ENCODE data around the gene PCDHB4. TPM values are rescaled to one million over a fixed set of nuclear protein-coding genes. Genes with fewer than 3 reads are reported as not detected.
"Not testable (repeated sequence)": the region's sequence is repeated elsewhere in the genome, so short reads cannot be mapped to it uniquely, and the experiment has no call there.

The PCDHB4 gene
- total and polyA plus RNA-seq, 2 donors (not counting 1 experiment from before 2014, with no cell fraction given) = not detected

DNA sequence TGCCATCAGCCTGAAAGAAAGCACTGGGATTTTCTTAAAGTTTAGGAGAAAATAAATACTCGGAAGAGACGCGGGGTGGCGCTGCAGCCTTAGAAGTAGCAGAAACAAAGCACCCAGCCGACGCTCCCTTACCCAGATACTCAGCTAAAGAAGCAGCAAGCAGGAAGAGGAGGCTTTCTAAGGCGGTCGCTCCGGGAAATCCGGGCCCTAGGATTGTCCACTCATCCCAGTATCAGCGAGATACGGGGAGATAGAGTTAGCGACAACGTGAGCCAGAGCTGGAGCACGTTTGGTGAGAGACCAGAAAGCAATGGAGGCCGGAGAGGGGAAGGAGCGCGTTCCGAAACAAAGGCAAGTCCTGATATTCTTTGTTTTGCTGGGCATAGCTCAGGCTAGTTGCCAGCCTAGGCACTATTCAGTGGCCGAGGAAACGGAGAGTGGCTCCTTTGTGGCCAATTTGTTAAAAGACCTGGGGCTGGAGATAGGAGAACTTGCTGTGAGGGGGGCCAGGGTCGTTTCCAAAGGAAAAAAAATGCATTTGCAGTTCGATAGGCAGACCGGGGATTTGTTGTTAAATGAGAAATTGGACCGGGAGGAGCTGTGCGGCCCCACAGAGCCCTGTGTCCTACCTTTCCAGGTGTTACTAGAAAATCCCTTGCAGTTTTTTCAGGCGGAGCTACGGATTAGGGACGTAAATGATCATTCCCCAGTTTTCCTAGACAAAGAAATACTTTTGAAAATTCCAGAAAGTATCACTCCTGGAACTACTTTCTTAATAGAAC, 26.9 kb upstream of the PCDHB4 start, which contains the start of gene PCDHB2:
Gene PCDHB2 (plus strand): TSS at position 135 of the 782 bp plus-strand sequence. CDS start 176 bp downstream, at position 311.
- Mint-ChIP-seq H3K4me1 (no peaks in the 10 kb centered on the region), H3K4me3 (no peak within 1 kb of the TSS), H3K9me3 (ENCODE audit: insufficient read depth) (peaks cover 5% of the 10 kb centered on the region), H3K27me3 (peaks cover 28% of the 10 kb centered on the region), H3K27ac (no peak within 1 kb of the TSS)
- ATAC-seq (ENCODE audit: low read depth) (no peak), DNase-seq (no peak)
- Histone ChIP-seq H3K79me2 (ENCODE audit: control insufficient read depth, insufficient read depth, low read length) (no peaks in the 10 kb centered on the region), H3K27ac (ENCODE audit: low read length in 2 of 2) (no peak within 1 kb of the TSS), H4K20me1 (ENCODE audit: control insufficient read depth, insufficient read depth, low read length, poor library complexity, severe bottlenecking) (no peaks in the 10 kb centered on the region), H2AFZ (ENCODE audit: insufficient read depth, low read depth, low read length, poor library complexity, severe bottlenecking) (no peak within 1 kb of the TSS), H3K9me3 (ENCODE audit: control extremely low read depth in 1 of 3, control insufficient read depth in 2 of 3, insufficient read depth in 1 of 3, low read length in 2 of 3) (peaks cover 1 to 15% (median 3%) of the 10 kb centered on the region in 3 donors), H3K36me3 (replicated peaks in 1 of 2; ENCODE audit: control extremely low read depth in 1 of 2, control insufficient read depth in 1 of 2, extremely low read depth in 1 of 2, insufficient read depth in 2 of 2, low read length in 1 of 2) (no peaks in the 10 kb centered on the region), H3K4me3 (ENCODE audit: control extremely low read depth in 1 of 5, extremely low read depth in 1 of 5, insufficient read depth in 1 of 5, low read depth in 2 of 5, low read length in 4 of 5) (no peak within 1 kb of the TSS), H3K9ac (ENCODE audit: low read length) (no peak within 1 kb of the TSS), H3K27me3 (replicated peaks in 1 of 4; ENCODE audit: control extremely low read depth in 1 of 4, control insufficient read depth in 3 of 4, insufficient read depth in 4 of 4, low read length in 3 of 4) (peaks cover 0 to 13% (median 5%) of the 10 kb centered on the region in 4 experiments), H3K4me1 (ENCODE audit: control insufficient read depth in 2 of 2, insufficient read depth in 2 of 2, low read length in 2 of 2) (no peaks in the 10 kb centered on the region), H3K4me2 (replicated peaks; ENCODE audit: low read depth, low read length, poor library complexity, severe bottlenecking) (no peak within 1 kb of the TSS)
- TF ChIP-seq, protein P1, sequence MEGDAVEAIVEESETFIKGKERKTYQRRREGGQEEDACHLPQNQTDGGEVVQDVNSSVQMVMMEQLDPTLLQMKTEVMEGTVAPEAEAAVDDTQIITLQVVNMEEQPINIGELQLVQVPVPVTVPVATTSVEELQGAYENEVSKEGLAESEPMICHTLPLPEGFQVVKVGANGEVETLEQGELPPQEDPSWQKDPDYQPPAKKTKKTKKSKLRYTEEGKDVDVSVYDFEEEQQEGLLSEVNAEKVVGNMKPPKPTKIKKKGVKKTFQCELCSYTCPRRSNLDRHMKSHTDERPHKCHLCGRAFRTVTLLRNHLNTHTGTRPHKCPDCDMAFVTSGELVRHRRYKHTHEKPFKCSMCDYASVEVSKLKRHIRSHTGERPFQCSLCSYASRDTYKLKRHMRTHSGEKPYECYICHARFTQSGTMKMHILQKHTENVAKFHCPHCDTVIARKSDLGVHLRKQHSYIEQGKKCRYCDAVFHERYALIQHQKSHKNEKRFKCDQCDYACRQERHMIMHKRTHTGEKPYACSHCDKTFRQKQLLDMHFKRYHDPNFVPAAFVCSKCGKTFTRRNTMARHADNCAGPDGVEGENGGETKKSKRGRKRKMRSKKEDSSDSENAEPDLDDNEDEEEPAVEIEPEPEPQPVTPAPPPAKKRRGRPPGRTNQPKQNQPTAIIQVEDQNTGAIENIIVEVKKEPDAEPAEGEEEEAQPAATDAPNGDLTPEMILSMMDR (IDR thresholded peaks at IDR 0.05) = no peak
- no peak for TF ChIP-seq EZH2 (IDR thresholded peaks at IDR 0.05; ENCODE audit: borderline replicate concordance, insufficient read depth, low read depth, low read length, poor library complexity, severe bottlenecking)
- ChIA-PET POLR2A (no interaction called here), CTCF (no interaction called here)
- 23% methylated on average over 29 of the region's 29 CpGs for WGBS (ENCODE audit: insufficient coverage)
- intact Hi-C loops (cut with micrococcal nuclease) = no loop called here

DNA sequence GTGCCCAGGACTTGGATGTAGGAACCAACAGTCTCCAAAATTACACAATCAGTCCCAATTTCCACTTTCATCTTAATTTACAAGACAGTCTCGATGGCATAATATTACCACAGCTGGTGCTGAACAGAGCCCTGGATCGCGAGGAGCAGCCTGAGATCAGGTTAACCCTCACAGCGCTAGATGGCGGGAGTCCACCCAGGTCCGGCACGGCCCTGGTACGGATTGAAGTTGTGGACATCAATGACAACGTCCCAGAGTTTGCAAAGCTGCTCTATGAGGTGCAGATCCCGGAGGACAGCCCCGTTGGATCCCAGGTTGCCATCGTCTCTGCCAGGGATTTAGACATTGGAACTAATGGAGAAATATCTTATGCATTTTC, 26.4 kb upstream of the PCDHB4 start:
- ChIA-PET POLR2A (no interaction called here), CTCF (no interaction called here)
- Histone ChIP-seq H3K9me3 (ENCODE audit: control extremely low read depth in 1 of 3, control insufficient read depth in 2 of 3, insufficient read depth in 1 of 3, low read length in 2 of 3) (peaks cover 1 to 16% (median 3%) of the 10 kb centered on the region in 3 donors), H3K79me2 (ENCODE audit: control insufficient read depth, insufficient read depth, low read length) (no peaks in the 10 kb centered on the region), H3K36me3 (replicated peaks in 1 of 2; ENCODE audit: control extremely low read depth in 1 of 2, control insufficient read depth in 1 of 2, extremely low read depth in 1 of 2, insufficient read depth in 2 of 2, low read length in 1 of 2) (no peaks in the 10 kb centered on the region), H4K20me1 (ENCODE audit: control insufficient read depth, insufficient read depth, low read length, poor library complexity, severe bottlenecking) (no peaks in the 10 kb centered on the region), H2AFZ (ENCODE audit: insufficient read depth, low read depth, low read length, poor library complexity, severe bottlenecking) (no peak overlapping the region), H3K4me1 (ENCODE audit: control insufficient read depth in 2 of 2, insufficient read depth in 2 of 2, low read length in 2 of 2) (no peaks in the 10 kb centered on the region), H3K4me3 (ENCODE audit: control extremely low read depth in 1 of 5, extremely low read depth in 1 of 5, insufficient read depth in 1 of 5, low read depth in 2 of 5, low read length in 4 of 5) (no peak overlapping the region), H3K27ac (ENCODE audit: low read length in 2 of 2) (no peak overlapping the region), H3K9ac (ENCODE audit: low read length) (no peak overlapping the region), H3K27me3 (replicated peaks in 1 of 4; ENCODE audit: control extremely low read depth in 1 of 4, control insufficient read depth in 3 of 4, insufficient read depth in 4 of 4, low read length in 3 of 4) (peaks cover 0 to 13% (median 6%) of the 10 kb centered on the region in 4 experiments), H3K4me2 (replicated peaks; ENCODE audit: low read depth, low read length, poor library complexity, severe bottlenecking) (no peak overlapping the region)
- Mint-ChIP-seq H3K27ac (no peak overlapping the region), H3K4me3 (no peak overlapping the region), H3K9me3 (ENCODE audit: insufficient read depth) (peaks cover 5% of the 10 kb centered on the region), H3K27me3 (peaks cover 30% of the 10 kb centered on the region), H3K4me1 (no peaks in the 10 kb centered on the region)
- 64% methylated on average over 12 of the region's 12 CpGs for WGBS (ENCODE audit: insufficient coverage)
- intact Hi-C loops (cut with micrococcal nuclease) = no loop called here
- no peak for DNase-seq
- TF ChIP-seq, protein P1 (IDR thresholded peaks at IDR 0.05) = no peak
- TF ChIP-seq EZH2 (IDR thresholded peaks at IDR 0.05; ENCODE audit: borderline replicate concordance, insufficient read depth, low read depth, low read length, poor library complexity, severe bottlenecking) = no peak
- ATAC-seq (ENCODE audit: low read depth) = no peak

GRCh38 chr5:141096181-141096580, 25.4 kb upstream of the PCDHB4 start:
- H3K4me2 ChIP-seq (replicated peaks; ENCODE audit: low read depth, low read length, poor library complexity, severe bottlenecking); intact Hi-C loops (cut with micrococcal nuclease); CTCF ChIA-PET; H3K4me3 ChIP-seq (ENCODE audit: control extremely low read depth in 1 of 5, extremely low read depth in 1 of 5, insufficient read depth in 1 of 5, low read depth in 2 of 5, low read length in 4 of 5); H4K20me1 ChIP-seq (ENCODE audit: control insufficient read depth, insufficient read depth, low read length, poor library complexity, severe bottlenecking); H3K79me2 ChIP-seq (ENCODE audit: control insufficient read depth, insufficient read depth, low read length); H3K27ac ChIP-seq (ENCODE audit: low read length in 2 of 2); H3K27ac Mint-ChIP-seq; POLR2A ChIA-PET; H2AFZ ChIP-seq (ENCODE audit: insufficient read depth, low read depth, low read length, poor library complexity, severe bottlenecking); H3K4me3 Mint-ChIP-seq; DNase-seq; H3K4me1 ChIP-seq (ENCODE audit: control insufficient read depth in 2 of 2, insufficient read depth in 2 of 2, low read length in 2 of 2); H3K4me1 Mint-ChIP-seq; H3K9me3 Mint-ChIP-seq (ENCODE audit: insufficient read depth); H3K9ac ChIP-seq (ENCODE audit: low read length); ATAC-seq (ENCODE audit: low read depth); H3K36me3 ChIP-seq (replicated peaks in 1 of 2; ENCODE audit: control extremely low read depth in 1 of 2, control insufficient read depth in 1 of 2, extremely low read depth in 1 of 2, insufficient read depth in 2 of 2, low read length in 1 of 2): not testable (repeated sequence)
- H3K9me3 ChIP-seq (ENCODE audit: control extremely low read depth in 1 of 3, control insufficient read depth in 2 of 3, insufficient read depth in 1 of 3, low read length in 2 of 3) = peaks cover 3 to 25% (median 3%) of the 10 kb centered on the region in 3 donors
- peaks cover 0 to 19% (median 8%) of the 10 kb centered on the region in 4 experiments for H3K27me3 ChIP-seq (replicated peaks in 1 of 4; ENCODE audit: control extremely low read depth in 1 of 4, control insufficient read depth in 3 of 4, insufficient read depth in 4 of 4, low read length in 3 of 4)
- peaks cover 33% of the 10 kb centered on the region for H3K27me3 Mint-ChIP-seq
- 52% methylated on average over 9 of the region's 46 CpGs for WGBS (ENCODE audit: insufficient coverage)

All from B cell (primary cell).